MM.1S (cell line): ENCODE results near the gene EMC7.

Source experiments
- DNase-seq: peaks from one replicate; pipeline ENCODE4 v3.0.0-alpha.2; 2015
- H2AFZ ChIP-seq: fragments of 300-600 bp; sonication (generic); 2 replicates; pipeline ENCODE4 v1.6.0; 2016; ENCODE audit warnings: antibody characterized with exemption, low read length
- H3F3A ChIP-seq: fragments of 300-600 bp; sonication (generic); 2 replicates; pipeline ENCODE4 v1.6.1; 2016; ENCODE audit warnings: mild to moderate bottlenecking, antibody characterized with exemption, low read length, moderate library complexity, mixed read lengths; ENCODE audit not compliant: insufficient read depth
- H3K27ac ChIP-seq: fragments of 300-600 bp; sonication (generic); 2 replicates; pipeline ENCODE4 v1.5.1; 2016; ENCODE audit warnings: mild to moderate bottlenecking, low read length
- H3K27me3 ChIP-seq: fragments of 300-600 bp; sonication (generic); replicated peaks from 2 replicates; pipeline ENCODE4 v1.6.0; 2016; ENCODE audit warnings: low read length; ENCODE audit not compliant: insufficient read depth
- H3K36me3 ChIP-seq: fragments of 300-600 bp; sonication (generic); replicated peaks from 2 replicates; pipeline ENCODE4 v1.6.1; 2016; ENCODE audit warnings: mild to moderate bottlenecking, low read length, mixed read lengths; ENCODE audit not compliant: insufficient read depth
- H3K4me1 ChIP-seq: fragments of 300-600 bp; sonication (generic); 2 replicates; pipeline ENCODE4 v1.6.1; 2016; ENCODE audit warnings: low read length, mixed read lengths
- H3K4me2 ChIP-seq: fragments of 300-600 bp; sonication (generic); 2 replicates; pipeline ENCODE4 v1.6.0; 2016; ENCODE audit warnings: low read depth, low read length
- H3K4me3 ChIP-seq: fragments of 300-600 bp; sonication (generic); 2 replicates; pipeline ENCODE4 v1.5.1; 2016; ENCODE audit warnings: low read length, mixed read lengths
- H3K79me2 ChIP-seq: fragments of 300-600 bp; sonication (generic); 2 replicates; pipeline ENCODE4 v1.6.1; 2016; ENCODE audit warnings: mixed run types, low read length, mixed read lengths
- H3K9ac ChIP-seq: fragments of 300-600 bp; sonication (generic); 2 replicates; pipeline ENCODE4 v1.6.1; 2016; ENCODE audit warnings: low read length, mixed read lengths
- H3K9me2 ChIP-seq: fragments of 300-600 bp; sonication (generic); replicated peaks from 2 replicates; pipeline ENCODE4 v1.6.1; 2016; ENCODE audit warnings: mild to moderate bottlenecking, low read length, mixed read lengths; ENCODE audit not compliant: insufficient read depth
- H3K9me3 ChIP-seq: fragments of 300-600 bp; sonication (generic); replicated peaks from 2 replicates; pipeline ENCODE4 v1.6.1; 2016; ENCODE audit warnings: mild to moderate bottlenecking, low read length, mixed read lengths; ENCODE audit not compliant: insufficient read depth
- H4K20me1 ChIP-seq: fragments of 300-600 bp; sonication (generic); 2 replicates; pipeline ENCODE4 v1.6.1; 2016; ENCODE audit warnings: mild to moderate bottlenecking, low read length, moderate library complexity, mixed read lengths; ENCODE audit not compliant: insufficient read depth
- EZH2 ChIP-seq: fragments of 300-600 bp; sonication (generic); optimal IDR thresholded peaks from 2 replicates; pipeline ENCODE3; 2017; ENCODE audit warnings: low read depth, mild to moderate bottlenecking, antibody characterized with exemption, low read length, mixed read lengths
- EZH2phosphoT487 ChIP-seq: fragments of 300-600 bp; sonication (generic); IDR thresholded peaks from 2 replicates; pipeline ENCODE4 v1.6.1; 2018; ENCODE audit warnings: antibody characterized with exemption, low read length
- TF ChIP-seq, protein P1 (sequence below): fragments of 300-600 bp; sonication (generic); IDR thresholded peaks from 2 replicates; pipeline ENCODE4 v1.5.1; 2016; ENCODE audit warnings: antibody characterized with exemption, low read length, mixed read lengths

Gene EMC7

DNA sequence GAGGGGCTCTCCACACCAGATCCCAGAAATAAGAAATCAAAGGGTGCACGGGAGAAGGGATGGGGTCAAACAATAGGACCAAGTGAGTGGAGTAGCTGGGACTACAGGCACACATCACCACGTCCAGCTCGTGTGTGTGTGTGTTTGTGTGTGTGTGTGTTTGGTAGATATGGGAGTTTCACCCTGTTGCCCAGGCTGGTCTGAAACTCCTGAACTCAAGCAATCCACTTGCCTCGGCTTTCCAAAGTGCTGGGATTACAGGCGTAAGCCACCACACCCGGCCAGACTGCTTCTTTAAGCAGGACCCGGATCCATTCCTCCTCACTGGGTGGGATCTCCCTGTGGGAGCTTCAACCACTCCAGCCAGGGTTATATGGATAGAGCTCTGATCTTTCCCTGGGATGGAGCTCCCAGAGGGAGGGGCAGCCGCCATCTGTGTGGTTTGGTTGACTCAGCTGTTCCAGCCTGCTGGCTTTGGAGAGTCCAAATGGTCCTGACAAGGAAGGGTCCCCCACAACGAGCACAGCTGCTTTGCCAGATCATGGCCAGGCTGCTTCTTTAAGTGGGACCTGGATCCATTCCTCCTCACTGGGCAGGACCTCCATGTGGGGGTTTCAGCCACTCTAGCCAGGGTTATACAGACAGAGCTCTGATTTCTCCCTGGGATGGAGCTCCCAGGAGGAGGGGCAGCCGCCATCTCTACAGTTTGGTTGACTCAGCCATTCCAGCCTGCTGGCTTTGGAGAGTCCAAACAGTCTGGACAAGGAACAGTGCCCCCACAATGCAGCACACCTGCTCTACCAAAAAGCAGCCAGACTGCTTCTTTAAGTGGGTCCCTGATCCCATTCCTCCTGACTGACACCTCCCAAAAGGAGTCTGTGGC lies 53.5 kb downstream of the EMC7 start:
- H3F3A ChIP-seq = no peaks in the 10 kb centered on the region
- TF ChIP-seq, protein P1, sequence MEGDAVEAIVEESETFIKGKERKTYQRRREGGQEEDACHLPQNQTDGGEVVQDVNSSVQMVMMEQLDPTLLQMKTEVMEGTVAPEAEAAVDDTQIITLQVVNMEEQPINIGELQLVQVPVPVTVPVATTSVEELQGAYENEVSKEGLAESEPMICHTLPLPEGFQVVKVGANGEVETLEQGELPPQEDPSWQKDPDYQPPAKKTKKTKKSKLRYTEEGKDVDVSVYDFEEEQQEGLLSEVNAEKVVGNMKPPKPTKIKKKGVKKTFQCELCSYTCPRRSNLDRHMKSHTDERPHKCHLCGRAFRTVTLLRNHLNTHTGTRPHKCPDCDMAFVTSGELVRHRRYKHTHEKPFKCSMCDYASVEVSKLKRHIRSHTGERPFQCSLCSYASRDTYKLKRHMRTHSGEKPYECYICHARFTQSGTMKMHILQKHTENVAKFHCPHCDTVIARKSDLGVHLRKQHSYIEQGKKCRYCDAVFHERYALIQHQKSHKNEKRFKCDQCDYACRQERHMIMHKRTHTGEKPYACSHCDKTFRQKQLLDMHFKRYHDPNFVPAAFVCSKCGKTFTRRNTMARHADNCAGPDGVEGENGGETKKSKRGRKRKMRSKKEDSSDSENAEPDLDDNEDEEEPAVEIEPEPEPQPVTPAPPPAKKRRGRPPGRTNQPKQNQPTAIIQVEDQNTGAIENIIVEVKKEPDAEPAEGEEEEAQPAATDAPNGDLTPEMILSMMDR = no peak
- no peak for TF ChIP-seq EZH2phosphoT487
- TF ChIP-seq EZH2 = no peak
- peaks cover 8% of the 10 kb centered on the region for H3K4me1 ChIP-seq
- no peaks in the 10 kb centered on the region for H3K9me2 ChIP-seq
- no peak overlapping the region for H3K4me3 ChIP-seq
- H3K27me3 ChIP-seq = no peaks in the 10 kb centered on the region
- no peak overlapping the region for H2AFZ ChIP-seq
- no peak overlapping the region for H3K9ac ChIP-seq
- no peak overlapping the region for H3K27ac ChIP-seq
- no peaks in the 10 kb centered on the region for H3K9me3 ChIP-seq
- no peak for DNase-seq
- no peaks in the 10 kb centered on the region for H3K79me2 ChIP-seq
- H4K20me1 ChIP-seq = no peaks in the 10 kb centered on the region
- H3K36me3 ChIP-seq = no peaks in the 10 kb centered on the region
- no peak overlapping the region for H3K4me2 ChIP-seq

DNA sequence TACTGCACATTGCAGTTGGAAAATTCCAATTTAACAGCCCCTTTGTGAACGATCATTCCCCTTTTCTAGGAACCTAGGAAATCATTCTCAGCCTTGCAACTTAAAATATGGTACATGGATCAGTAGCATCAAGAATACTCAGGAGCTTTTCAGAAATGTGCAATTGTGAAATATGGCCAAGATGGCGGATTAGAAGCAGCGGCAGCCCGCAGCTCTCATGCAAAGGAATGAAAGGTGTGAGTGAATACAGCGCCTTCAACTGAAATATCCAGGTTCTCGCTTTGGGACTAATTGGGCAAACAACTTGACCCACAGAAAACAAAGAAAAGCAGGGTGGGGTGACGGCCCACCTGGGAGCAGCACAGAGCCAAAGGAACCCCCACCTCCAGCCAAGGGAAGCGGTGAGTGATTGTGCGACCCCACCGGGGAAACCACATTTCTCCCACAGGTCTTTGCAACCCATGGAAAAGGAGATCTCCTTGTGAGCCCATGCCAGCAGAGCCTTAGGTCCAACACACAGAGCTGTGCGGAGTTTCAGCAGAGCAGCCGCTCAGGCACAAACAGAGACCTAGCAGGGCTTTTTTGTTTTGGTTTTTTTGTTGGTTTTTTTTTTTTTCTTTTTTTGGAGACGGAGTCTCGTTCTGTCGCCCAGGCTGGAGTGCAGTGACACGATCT lies 55.1 kb downstream of the EMC7 start:
- Histone ChIP-seq H3K27me3 (no peaks in the 10 kb centered on the region), H2AFZ (no peak overlapping the region), H3K9me3 (no peaks in the 10 kb centered on the region), H3K9ac (no peak overlapping the region), H3K4me2 (no peak overlapping the region), H3K4me1 (peaks cover 9% of the 10 kb centered on the region), H3K27ac (no peak overlapping the region), H4K20me1 (no peaks in the 10 kb centered on the region), H3K4me3 (no peak overlapping the region), H3K36me3 (no peaks in the 10 kb centered on the region), H3K9me2 (no peaks in the 10 kb centered on the region), H3K79me2 (no peaks in the 10 kb centered on the region), H3F3A (no peaks in the 10 kb centered on the region)
- no peak for DNase-seq
- TF ChIP-seq EZH2phosphoT487 (no peak), EZH2 (no peak)
- TF ChIP-seq, protein P1 = no peak

DNA sequence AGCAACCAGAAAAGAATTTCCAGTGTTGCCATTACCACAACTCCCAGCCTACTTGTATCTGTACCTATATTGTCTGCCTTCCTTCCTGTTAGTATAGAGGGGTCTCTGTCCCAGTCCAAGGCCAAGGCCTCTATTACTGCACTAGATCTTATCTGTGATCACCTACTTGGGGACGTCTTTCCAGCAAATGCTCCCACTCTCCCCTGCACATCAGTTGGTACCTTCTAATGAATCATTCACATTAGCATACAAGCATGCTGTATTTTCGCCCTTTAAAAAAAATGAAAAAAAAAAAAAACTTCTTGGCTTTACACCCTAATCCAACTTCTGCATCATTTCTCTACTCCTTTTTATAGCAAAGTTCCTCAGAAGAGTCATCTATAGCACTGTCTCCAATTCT lies 57.8 kb downstream of the EMC7 start:
- TF ChIP-seq EZH2phosphoT487 (no peak), EZH2 (no peak)
- TF ChIP-seq, protein P1 = no peak
- no peaks in the 10 kb centered on the region for H4K20me1 ChIP-seq
- H3F3A ChIP-seq = peaks cover 17% of the 10 kb centered on the region

More for the DNA sequence above, 57.8 kb downstream of the EMC7 start:
- no peak overlapping the region for H3K27ac ChIP-seq
- no peaks in the 10 kb centered on the region for H3K9me2 ChIP-seq
- H3K27me3 ChIP-seq = no peaks in the 10 kb centered on the region
- H3K4me2 ChIP-seq = peak overlapping the region; percentile 39
- no peak overlapping the region for H3K4me3 ChIP-seq
- H3K79me2 ChIP-seq = no peaks in the 10 kb centered on the region
- peak; percentile 12 for DNase-seq
- no peaks in the 10 kb centered on the region for H3K9me3 ChIP-seq
- H3K9ac ChIP-seq = no peak overlapping the region
- no peak overlapping the region for H2AFZ ChIP-seq
- H3K36me3 ChIP-seq = no peaks in the 10 kb centered on the region
- H3K4me1 ChIP-seq = peaks cover 18% of the 10 kb centered on the region
